GM12878 (cell line): ENCODE results near the gene CCNH.

ENCODE experiments used
- CHD2 ChIP-seq: IDR thresholded peaks from 2 replicates; pipeline ENCODE4 v1.6.1; 2011; ENCODE audit warnings: low read depth, low read length, improper control_type of control experiment, borderline replicate concordance
- CTCF ChIP-seq, 3 experiments: IDR thresholded peaks in 2 of 3; conservative IDR thresholded peaks in 1 of 3; 2 replicates each; pipeline ENCODE4 v1.5.1; 2011; ENCODE audit warnings: low read depth in 3 of 3, low read length in 3 of 3, mild to moderate bottlenecking in 3 of 3, control low read depth in 2 of 3, moderate library complexity in 2 of 3, inconsistent platforms in 1 of 3, mixed read lengths in 1 of 3; ENCODE audit not compliant: control insufficient read depth in 2 of 3, insufficient read depth in 1 of 3; ENCODE audit errors: extremely low read depth in 1 of 3
- EP300 ChIP-seq, 2 experiments: fragments of 150-350 bp in 1 of 2; IDR thresholded peaks; 2 replicates each; pipeline ENCODE4 v1.6.1; 2011 to 2012; ENCODE audit warnings: low read depth in 2 of 2, low read length in 2 of 2, borderline replicate concordance in 1 of 2, improper control_type of control experiment in 1 of 2, inconsistent platforms in 1 of 2; ENCODE audit not compliant: control insufficient read depth in 1 of 2
- FOXM1 ChIP-seq: IDR thresholded peaks from 2 replicates; pipeline ENCODE4 v1.6.1; 2012; ENCODE audit warnings: low read depth, mild to moderate bottlenecking, inconsistent platforms, low read length, moderate library complexity
- GABPA ChIP-seq: IDR thresholded peaks from 2 replicates; pipeline ENCODE4 v1.6.1; 2014; ENCODE audit warnings: antibody characterized with exemption, low read depth, mild to moderate bottlenecking, inconsistent platforms
- NFIC ChIP-seq: IDR thresholded peaks from 2 replicates; pipeline ENCODE4 v1.6.1; 2012; ENCODE audit warnings: low read depth, mild to moderate bottlenecking, inconsistent platforms, low read length, moderate library complexity
- NFYB ChIP-seq: IDR thresholded peaks from 2 replicates; pipeline ENCODE4 v1.6.1; 2011; ENCODE audit warnings: low read depth, mild to moderate bottlenecking, low read length, improper control_type of control experiment, moderate library complexity; ENCODE audit not compliant: insufficient read depth
- POLR2A ChIP-seq: IDR thresholded peaks from 2 replicates; pipeline ENCODE4 v1.6.1; 2011; ENCODE audit warnings: low read depth, mild to moderate bottlenecking, low read length
- POLR2AphosphoS5 ChIP-seq: IDR thresholded peaks from 2 replicates; pipeline ENCODE4 v1.6.1; 2011; ENCODE audit warnings: mild to moderate bottlenecking, low read length, inconsistent platforms
- SKIL ChIP-seq: fragments of 450-650 bp; IDR thresholded peaks from 2 replicates; pipeline ENCODE4 v1.6.1; 2017; ENCODE audit warnings: mild to moderate bottlenecking, low read depth, inconsistent platforms; ENCODE audit not compliant: poor library complexity, severe bottlenecking
- SUZ12 ChIP-seq: fragments of 200-600 bp; sonication (generic); IDR thresholded peaks from one replicate; pipeline ENCODE4 v1.6.1; 2018; ENCODE audit warnings: antibody characterized with exemption, mild to moderate bottlenecking; ENCODE audit not compliant: unreplicated experiment
- TAF1 ChIP-seq: IDR thresholded peaks from 2 replicates; pipeline ENCODE4 v1.6.1; 2011; ENCODE audit warnings: mild to moderate bottlenecking, low read depth, low read length, borderline replicate concordance
- ZBTB40 ChIP-seq: fragments of 450-650 bp; IDR thresholded peaks from 2 replicates; pipeline ENCODE4 v1.6.1; 2016; ENCODE audit warnings: mild to moderate bottlenecking, moderate library complexity, borderline replicate concordance
- ZNF274 ChIP-seq: IDR thresholded peaks from one replicate; pipeline ENCODE4 v1.8.0; 2011; ENCODE audit not compliant: insufficient read length, insufficient read depth

DNA sequence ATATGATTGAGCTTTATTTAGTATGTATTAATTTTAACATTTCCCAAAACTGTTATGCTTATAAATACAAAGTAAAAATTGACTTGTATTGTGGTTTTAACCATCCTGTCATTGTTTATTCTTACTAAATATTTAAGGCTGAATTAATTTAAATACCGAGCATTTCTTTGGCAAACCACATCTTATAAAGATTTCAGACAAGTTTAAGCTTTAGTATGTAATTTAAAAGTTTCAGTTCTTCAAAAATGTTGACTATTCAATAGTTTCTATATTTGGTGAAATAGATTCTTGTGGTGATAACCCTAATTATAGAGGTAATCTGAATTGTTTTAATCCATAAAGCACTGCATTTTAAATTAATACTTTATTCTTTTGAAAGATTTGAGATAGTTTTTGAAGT is 65.5 kb downstream of the CCNH start:
- TF ChIP-seq CTCF (IDR thresholded peaks at IDR 0.05 in 2 of 3, conservative IDR thresholded peaks at IDR 0.05 in 1 of 3; ENCODE audit: control insufficient read depth in 2 of 3, extremely low read depth in 1 of 3, insufficient read depth in 1 of 3, low read depth in 3 of 3, low read length in 3 of 3), result no peak
- no peak for TF ChIP-seq NFYB
- no peak for TF ChIP-seq POLR2A
- no peak for TF ChIP-seq GABPA
- no peak for TF ChIP-seq EP300 (IDR thresholded peaks at IDR 0.05; ENCODE audit: borderline replicate concordance in 1 of 2, control insufficient read depth in 1 of 2, low read depth in 2 of 2, low read length in 2 of 2)
- TF ChIP-seq NFIC, result peak; percentile 61; the same call in 1 of the 2 replicates
- TF ChIP-seq ZBTB40, result no peak
- TF ChIP-seq SUZ12, result no peak
- TF ChIP-seq CHD2, result no peak
- no peak for TF ChIP-seq ZNF274
- TF ChIP-seq POLR2AphosphoS5, result no peak
- no peak for TF ChIP-seq TAF1
- no peak for TF ChIP-seq FOXM1
- TF ChIP-seq SKIL, result no peak
